Bronchial epithelial cell (primary cell): ENCODE measurements around the gene MCRIP1. TPM values are rescaled to one million over a fixed set of nuclear protein-coding genes. Genes with fewer than 3 reads are reported as not detected.
A peak's percentile ranks its signal among the peaks of the same experiment; 100 is the strongest.

Experiments used
- DNase-seq: peaks from one replicate; pipeline ENCODE4 v3.0.0-alpha.2; 2010; ENCODE audit warnings: low read depth
- FAIRE-seq: peaks from 2 replicates; lab custom pipeline; 2011; peaks lifted over from hg19 to GRCh38; lab: Jason Lieb, UNC
- H3K27me3 ChIP-seq: 2 replicates; pipeline ENCODE4 v1.5.1; 2011; ENCODE audit warnings: low read length; ENCODE audit not compliant: control insufficient read depth, insufficient read depth
- H3K36me3 ChIP-seq: 2 replicates; pipeline ENCODE4 v1.5.1; 2011; ENCODE audit warnings: low read length; ENCODE audit not compliant: control insufficient read depth, insufficient read depth
- H3K4me3 ChIP-seq: 2 replicates; pipeline ENCODE4 v1.5.1; 2011; ENCODE audit warnings: mild to moderate bottlenecking, low read depth, low read length, control low read depth
- CTCF ChIP-seq: IDR thresholded peaks from 2 replicates; pipeline ENCODE4 v1.5.1; 2011; ENCODE audit warnings: mild to moderate bottlenecking, moderate library complexity, low read length, control low read depth, inconsistent platforms; ENCODE audit not compliant: insufficient read depth, severe bottlenecking
- total RNA-seq: library from RNA; depleted of rRNA; stranded (reverse); fragments of >200 nt; gene quantifications from 2 replicates; pipeline ENCODE4 v1.2.1, GENCODE V29; 2014

The MCRIP1 gene
- total RNA-seq, 1 donor from 2014 or later, result 25.8 TPM

GRCh38 chr17:81858170-81858966 is 25.3 kb upstream of the MCRIP1 start:
- peak overlapping the region; percentile 81 for H3K4me3 ChIP-seq
- no peak for FAIRE-seq
- no peaks in the 10 kb centered on the region for H3K27me3 ChIP-seq

DNA sequence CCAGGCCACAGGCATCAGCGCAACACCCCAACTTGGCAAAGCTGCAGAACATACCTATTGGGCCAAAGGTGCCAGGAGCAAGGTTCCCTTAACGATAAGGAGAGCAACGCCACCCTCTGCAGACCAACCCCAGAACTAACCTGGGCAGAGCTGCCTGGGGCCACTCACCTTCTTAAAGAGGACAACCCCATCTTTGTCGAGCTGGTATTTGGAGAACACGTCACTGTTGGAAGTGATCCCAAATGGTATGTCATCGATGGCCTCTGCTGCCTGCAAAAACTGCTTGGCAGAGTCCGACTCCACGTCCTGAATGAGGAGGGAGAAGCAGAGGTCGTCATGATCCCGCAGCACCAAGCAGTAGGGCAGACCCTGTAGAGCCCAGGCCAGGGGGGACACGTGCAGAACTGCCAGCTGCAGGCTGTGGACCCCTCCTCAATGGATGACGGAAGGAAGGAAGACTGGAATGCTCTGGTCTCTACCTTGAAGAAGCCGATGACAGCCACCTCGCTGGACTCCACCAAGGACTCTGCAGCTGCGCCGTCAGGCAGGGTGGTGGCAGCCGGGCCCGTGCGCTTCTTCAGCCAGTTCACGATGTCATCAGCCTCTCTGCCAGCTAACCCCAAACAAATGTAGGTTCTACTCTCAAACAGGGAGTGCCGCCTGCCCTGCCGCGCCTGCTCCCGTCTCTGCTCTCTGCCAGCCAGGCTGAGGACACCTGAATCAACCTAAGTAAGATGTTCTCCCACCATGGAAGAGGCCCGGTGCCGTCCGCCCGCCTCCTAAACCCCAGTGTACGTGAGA is 22.1 kb upstream of the MCRIP1 start:
- TF ChIP-seq CTCF, result peak; percentile 35
- Histone ChIP-seq H3K4me3 (no peak overlapping the region), H3K36me3 (peaks cover 50% of the 10 kb centered on the region), H3K27me3 (no peaks in the 10 kb centered on the region)
- DNase-seq, result peak; percentile 57
- FAIRE-seq, result no peak

More at GRCh38 chr17:81858170-81858966, 25.3 kb upstream of the MCRIP1 start:
- no peak for DNase-seq
- no peak for TF ChIP-seq CTCF
- H3K36me3 ChIP-seq, result peaks cover 38% of the 10 kb centered on the region

- H3K27me3 ChIP-seq, result no peaks in the 10 kb centered on the region
- no peak for FAIRE-seq
- no peak overlapping the region for H3K4me3 ChIP-seq
- peaks cover 34% of the 10 kb centered on the region for H3K36me3 ChIP-seq
- no peak for DNase-seq
- no peak for TF ChIP-seq CTCF
These were observed 19.1 kb upstream of the MCRIP1 start for GRCh38 chr17:81852237-81852636.

DNA sequence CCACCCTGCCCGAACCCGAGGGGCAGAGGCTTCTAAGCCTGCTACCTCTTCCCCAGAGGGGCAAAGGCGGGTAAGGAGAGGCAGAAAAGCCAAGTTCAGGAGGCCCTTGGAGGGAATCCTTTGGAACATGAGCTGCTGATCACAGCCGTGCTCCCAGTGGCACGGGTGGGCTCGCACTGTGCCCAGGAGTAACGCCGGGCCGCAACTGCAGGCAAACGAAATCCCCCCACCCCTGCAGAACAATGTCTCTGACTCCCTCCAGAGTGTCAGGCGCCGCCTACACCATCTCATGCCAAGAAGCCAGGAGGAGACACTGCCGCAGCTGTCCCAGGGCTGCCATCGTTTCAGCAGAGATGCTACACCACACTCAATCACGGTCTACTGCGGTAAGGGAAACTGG is 18.3 kb upstream of the MCRIP1 start:
- Histone ChIP-seq H3K36me3 (peaks cover 41% of the 10 kb centered on the region), H3K27me3 (no peaks in the 10 kb centered on the region)
- no peak for FAIRE-seq

GRCh38 chr17:81849457-81849856 is 16.4 kb upstream of the MCRIP1 start:
- Histone ChIP-seq H3K36me3 (peaks cover 50% of the 10 kb centered on the region), H3K27me3 (no peaks in the 10 kb centered on the region), H3K4me3 (no peak overlapping the region)
- DNase-seq (no peak), FAIRE-seq (no peak)
- no peak for TF ChIP-seq CTCF

More for the DNA sequence above, 18.3 kb upstream of the MCRIP1 start:
- TF ChIP-seq CTCF, result no peak
- no peak for DNase-seq
- no peak overlapping the region for H3K4me3 ChIP-seq
